AG08395 (cell line): ENCODE data around the gene MEX3B.
"Not testable (repeated sequence)": the region's sequence is repeated elsewhere in the genome, so short reads cannot be mapped to it uniquely, and the experiment has no call there.

ENCODE experiments used
- DNase-seq: peaks from one replicate; pipeline ENCODE4 v3.0.0; 2012; ENCODE audit warnings: mixed read lengths, low spot score

The MEX3B gene

DNA sequence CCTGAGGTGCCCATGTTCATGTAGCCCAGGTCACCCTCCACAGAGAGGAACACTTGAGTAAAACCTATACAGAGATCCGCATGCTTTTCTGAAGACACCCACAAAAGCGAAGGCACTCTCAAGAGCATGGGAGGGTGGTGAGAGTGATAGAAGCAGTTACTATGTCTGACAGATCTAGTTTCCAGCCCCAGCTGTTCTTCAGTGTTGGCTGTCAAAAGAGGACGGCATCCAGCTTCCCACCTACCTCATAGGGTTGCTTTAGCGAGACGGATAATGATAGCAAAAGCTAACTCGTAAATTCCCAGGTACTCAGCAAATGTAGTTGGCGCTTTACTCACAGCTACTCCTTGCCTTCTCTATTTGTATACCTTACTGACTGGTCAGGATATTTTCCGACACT is 3.0 kb upstream of the MEX3B start:
- no peak for DNase-seq

- DNase-seq = no peak
These were observed 1.9 kb upstream of the MEX3B start for GRCh38 chr15:82047453-82048400.

DNA sequence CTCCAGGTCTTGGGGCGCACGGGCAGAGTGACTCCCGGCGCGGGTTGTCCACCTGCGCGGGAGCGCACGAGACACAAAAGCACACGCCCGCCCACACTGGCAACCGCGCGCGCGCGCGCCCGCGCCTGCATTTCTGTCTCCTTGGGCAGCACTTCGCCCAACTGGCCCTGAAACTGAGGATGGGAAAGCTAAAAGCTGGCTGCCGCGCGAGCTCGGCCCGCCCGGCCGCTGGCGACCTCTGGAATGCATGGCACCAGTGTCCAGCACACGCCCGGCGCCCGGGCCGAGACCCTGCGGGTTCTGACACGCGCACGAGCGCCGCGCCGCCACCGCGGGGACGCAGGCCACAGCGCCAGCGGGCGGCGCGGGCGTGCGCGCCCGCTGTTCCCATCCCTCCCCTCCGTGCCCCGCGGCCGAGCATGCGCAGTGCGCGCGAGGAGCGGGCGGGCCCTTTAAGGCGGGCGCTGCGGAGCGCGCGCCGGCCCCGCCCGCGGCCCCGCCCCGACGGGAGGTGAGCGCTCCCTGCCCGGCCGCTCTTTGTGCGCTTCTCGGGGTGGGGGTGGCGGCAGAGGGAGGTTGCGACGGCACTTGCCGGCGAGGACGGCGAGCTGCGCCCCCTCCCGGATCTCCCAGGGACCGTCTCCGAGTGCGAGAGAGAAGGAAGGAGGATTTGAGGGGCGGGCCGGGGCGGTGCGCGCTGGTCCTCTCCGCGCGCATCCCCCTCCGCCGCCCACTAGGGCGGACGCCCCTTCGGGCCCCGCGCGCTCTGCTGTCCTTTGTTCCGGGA is 1.0 kb upstream of the MEX3B start:
- peak; percentile 98 for DNase-seq

DNA sequence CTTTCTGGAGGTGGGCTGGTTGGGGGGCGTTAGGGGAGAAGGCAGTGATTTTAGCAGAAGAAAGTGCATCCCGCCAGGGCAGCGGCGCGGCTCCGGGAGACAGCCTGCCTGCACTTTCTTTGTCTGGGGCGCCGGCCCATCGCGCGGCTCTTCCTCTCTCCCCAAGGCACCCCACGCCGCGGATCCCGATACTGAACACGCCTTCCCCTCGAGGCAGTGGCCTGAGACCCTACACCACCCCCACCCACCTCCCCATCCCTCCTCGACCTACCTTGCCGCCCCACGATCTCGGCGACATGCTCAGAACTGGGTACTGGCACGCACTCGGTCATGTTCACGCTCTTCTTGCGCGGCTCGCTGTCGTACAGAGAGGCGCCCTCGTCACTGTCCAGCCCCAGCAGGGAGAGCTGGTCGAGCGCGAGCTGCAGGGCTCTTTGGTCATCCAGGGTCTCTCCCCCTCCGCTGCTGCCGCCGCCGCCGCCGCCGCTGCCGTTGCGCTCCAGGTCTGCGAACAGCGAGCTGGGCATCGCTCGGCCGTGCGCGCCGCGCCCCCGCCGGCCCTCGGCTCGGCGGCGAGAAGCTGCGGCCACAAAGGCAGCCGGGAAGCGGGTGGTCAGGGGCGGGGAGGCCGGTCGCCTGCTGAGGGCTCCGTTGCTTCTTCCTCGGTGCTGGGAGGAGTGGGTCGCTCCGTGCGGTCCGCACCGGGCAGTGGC is 483 bp downstream of the MEX3B start:
- DNase-seq = peak; percentile 40

DNA sequence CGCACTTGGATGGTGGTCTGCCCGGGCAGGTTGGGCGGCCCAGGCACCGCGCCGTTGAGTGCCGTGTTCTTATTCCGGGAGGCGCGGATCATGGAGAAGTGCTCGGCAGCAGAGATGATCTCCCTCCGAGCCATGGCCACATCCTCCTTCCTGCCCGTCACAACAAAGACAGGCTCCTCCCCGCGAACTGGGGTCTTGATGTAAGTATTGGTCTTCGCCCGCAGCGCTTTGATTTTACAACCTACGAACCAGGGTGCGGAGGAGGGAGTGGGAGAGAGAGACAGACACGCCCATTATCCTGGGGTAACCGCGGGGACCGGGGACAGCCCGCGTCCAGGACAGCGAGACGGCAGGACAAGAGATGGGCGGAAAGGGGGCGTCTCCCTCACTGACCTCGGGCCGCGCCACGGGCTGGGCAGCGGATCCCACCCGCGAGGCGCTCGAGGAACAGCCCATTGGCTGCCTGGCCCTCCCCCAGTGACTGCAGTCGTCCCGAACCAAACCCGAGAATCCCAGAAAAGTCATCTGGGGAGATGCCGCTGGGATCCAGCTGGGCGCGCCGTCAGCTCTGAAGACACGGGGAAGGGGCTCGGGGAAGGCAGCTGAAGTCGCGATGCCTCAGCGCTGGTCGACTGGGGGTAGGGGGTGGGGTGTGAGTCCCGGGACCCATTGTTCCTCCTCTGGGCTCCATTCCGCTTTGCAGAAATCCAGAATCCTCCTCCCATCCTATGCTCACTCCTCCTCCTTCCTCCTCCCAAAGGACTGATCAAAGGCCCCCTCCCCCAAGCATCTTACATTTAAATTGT is 1.2 kb downstream of the MEX3B start:
- DNase-seq = peak; percentile 57

DNA sequence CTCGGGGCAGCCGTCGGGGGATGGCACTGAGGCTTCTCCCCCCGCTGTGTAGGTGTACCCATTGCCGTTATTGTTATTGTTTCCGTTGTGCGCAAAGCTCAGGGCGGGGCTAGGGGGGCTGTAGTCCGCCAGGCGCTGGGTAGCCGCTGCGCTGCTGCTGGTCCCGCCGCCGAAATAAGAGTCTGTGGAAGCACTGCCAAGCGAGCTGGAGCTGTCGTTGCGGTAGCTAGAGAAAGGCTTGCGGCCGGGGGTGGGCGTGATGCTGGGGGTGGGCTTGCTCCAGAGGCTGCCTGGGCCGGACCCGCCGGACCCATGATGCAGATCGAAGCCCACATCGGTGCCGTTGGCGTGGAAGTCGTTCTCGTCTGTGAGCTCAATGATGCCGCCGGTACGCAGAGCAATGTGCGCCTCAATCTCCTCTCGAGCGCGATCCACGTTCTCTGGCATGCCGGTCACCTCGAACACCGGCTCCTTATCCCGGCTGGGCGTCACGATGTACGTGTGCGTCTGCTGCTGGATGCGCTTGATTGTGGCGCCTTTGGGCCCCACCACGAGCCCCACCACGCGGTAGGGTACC is 1.9 kb downstream of the MEX3B start:
- DNase-seq = peak; percentile 27

GRCh38 chr15:82043130-82043673 is 2.6 kb downstream of the MEX3B start:
- no peak for DNase-seq

DNA sequence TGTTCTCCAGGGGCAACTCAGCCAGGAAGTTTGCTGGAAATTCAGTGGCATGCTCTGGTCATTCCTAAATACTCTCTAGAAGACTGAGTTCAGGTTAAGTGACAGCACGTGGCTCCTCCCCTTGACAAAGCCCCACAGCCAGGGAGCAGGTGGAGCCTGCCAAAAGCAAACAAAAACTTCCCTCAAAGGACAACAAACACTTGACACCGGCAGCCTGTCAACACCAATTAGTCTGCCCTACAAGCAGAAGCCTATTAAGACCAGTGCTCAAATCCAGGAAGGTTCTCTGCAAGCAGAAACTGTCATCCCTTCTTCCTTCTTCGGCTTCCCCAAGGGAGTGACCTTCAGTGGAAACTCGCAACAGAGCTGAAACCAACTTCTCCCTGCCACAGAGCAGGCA is 5.0 kb downstream of the MEX3B start:
- no peak for DNase-seq

- DNase-seq = no peak
These were observed 5.4 kb downstream of the MEX3B start for GRCh38 chr15:82040390-82040789.

GRCh38 chr15:82039871-82040270 is 5.9 kb downstream of the MEX3B start:
- no peak for DNase-seq

DNA sequence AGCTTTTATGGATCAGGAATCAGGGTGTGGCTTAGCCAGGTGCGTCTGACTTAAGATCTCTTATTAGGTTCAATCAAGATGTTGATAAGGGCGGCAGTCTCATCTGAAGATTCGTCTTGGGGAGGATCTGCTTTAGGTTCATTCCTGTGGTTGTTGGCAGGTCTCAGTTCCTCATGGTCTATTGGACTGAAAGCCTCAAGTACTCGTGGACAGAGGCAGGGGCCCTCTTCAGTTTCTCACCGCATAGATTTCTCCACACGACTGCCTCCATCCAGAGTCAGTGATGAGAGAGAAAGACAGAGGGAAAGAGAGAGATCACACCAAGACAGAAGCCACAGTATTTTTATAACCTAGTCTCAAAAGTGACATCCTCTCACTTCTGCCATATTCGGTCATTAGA is 9.4 kb downstream of the MEX3B start:
- no peak for DNase-seq

DNA sequence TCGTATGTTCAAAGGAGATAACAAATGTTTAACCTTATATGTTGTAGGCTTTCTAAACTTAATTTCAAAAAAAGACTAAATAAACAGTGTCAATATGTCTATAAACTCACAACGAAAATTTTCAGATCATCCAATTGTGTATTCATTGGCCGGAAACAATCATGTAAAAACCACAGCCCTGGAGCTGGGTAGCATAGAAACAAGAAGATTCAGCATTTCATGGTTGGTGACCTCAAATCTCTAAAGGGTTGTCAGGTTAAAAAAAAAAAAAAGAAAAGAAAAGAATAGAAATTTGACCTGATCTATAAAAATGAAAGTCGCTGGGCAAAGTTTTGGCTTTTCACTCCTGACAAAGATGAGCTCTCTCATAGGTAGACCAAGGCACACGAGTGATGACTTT is 13.9 kb downstream of the MEX3B start:
- no peak for DNase-seq

DNA sequence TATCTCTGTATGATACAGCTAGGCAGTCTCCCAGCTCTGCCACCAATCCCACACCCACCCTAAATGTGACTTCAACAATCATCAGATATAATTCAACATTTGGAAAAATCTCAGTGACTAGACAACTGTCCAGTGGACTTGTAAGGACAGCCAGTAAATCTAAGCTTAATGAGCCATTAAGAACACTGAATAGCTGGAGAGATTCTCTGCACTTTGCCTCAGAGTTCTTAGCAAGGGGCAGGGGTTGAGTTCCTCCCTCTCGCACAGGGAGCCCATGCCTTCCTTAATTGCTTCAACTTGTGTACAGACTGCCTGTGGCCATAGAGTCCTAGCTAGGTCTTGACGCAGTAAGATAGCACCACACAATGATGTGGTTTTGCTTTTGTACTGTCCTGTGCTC is 15.6 kb downstream of the MEX3B start:
- DNase-seq = no peak

- not testable (repeated sequence) for DNase-seq
These were observed 17.7 kb downstream of the MEX3B start for GRCh38 chr15:82028163-82028562.

- DNase-seq = no peak
These were observed 23.8 kb downstream of the MEX3B start for GRCh38 chr15:82021992-82022391.

DNA sequence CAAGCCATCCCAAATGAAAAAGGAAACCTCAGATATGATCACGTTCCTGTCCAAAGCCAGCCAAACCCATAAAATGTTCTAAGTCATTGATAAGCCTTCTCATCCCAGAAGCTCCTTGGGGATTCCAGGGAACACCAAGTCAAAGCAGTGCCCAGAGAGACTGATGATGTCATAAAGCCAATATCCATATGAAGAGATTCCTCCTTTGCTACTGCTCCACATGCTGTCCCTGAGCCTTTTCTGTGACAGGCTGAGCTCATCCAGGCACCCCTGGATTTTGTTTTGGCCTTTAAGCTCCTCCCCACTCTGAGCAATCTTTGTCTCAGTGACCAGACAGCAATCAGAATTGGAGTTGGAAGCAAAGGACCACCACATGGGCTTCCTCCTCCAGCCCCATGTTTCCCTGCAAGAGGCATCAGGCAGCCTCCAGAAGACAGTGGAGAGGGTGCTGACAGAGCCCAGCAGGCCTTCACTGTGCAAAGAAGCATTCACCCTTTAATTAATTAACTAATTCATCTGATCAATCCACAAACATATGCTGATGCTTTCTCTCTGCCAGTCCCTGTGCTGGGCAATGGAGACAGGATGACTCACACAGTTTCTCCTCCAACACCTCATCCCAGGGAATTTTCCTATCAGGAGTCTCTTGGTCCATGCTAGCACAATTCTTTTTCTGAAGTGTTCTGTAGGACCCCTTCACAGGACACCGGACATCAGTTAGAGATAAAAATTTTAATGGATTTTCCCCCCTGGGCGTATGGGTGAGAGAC is 25.0 kb downstream of the MEX3B start:
- DNase-seq = peak; percentile 10

- DNase-seq = no peak
These were observed 27.6 kb downstream of the MEX3B start for GRCh38 chr15:82018201-82018600.

DNA sequence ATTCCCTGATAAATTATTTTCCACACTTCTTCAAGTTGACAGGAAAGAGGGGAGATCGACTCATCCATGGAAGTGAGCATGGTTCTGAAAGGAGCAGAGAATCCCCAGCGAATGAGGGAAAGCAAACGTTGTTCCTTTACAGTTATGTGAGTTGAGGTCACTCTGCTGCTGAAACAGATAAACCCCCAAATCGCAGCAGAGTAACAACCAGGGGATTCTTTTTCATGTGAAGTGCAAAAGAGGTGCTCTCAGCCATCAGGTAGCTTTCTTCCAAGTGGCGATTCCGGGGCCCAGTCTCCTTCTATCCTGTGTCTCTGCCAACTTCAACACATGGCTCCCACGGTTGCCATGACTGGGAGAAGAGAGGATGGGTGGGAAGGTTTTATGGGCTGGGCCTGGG is 28.2 kb downstream of the MEX3B start:
- DNase-seq = no peak

GRCh38 chr15:82014989-82015388 is 30.8 kb downstream of the MEX3B start:
- peak; percentile 9 for DNase-seq

DNA sequence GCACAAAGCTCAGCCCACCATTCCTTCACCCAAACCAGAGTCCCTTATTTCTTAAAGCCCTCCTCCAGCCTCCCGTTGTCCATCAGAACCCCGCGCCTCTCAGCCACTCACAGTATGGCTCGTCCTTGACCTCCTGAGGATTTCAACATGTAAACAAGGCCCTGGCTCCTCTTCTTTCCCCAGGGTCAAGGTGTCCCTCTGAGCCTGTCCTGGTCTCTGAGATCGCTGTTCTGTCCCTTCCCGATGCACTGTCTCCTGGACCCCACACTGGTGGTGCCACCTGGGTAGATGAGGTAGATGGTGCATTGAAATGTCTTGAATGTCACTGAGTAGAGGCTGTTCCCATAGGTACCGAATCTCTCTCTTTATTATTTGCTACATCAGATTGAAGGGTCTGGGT is 32.9 kb downstream of the MEX3B start:
- DNase-seq = no peak
